ENCODE measurements around the gene TRIM8.

Gene TRIM8

GRCh38 chr10:102615361-102615760 is 28.9 kb upstream of the TRIM8 start:
- Histone ChIP-seq H3K9me2 (replicated peaks; ENCODE audit: control insufficient read depth, low read length) (no peaks in the 10 kb centered on the region), H3K4me1 (ENCODE audit: control insufficient read depth, low read length) (no peaks in the 10 kb centered on the region), H3K4me2 (ENCODE audit: low read length) (no peak overlapping the region), H3K36me3 (ENCODE audit: control insufficient read depth, low read length) (no peaks in the 10 kb centered on the region), H3K27ac (ENCODE audit: low read depth, low read length) (no peak overlapping the region), H4K20me1 (ENCODE audit: control insufficient read depth, insufficient read depth, low read depth, low read length) (no peaks in the 10 kb centered on the region), H3K4me3 (ENCODE audit: low read length) (no peak overlapping the region), H3K9me3 (ENCODE audit: control insufficient read depth, insufficient read depth, low read length) (no peaks in the 10 kb centered on the region), H3K79me2 (ENCODE audit: control insufficient read depth, low read length) (no peaks in the 10 kb centered on the region), H3F3A (ENCODE audit: control insufficient read depth, insufficient read depth) (no peaks in the 10 kb centered on the region), H3K27me3 (ENCODE audit: control insufficient read depth, low read length) (no peaks in the 10 kb centered on the region)
- TF ChIP-seq EZH2phosphoT487 (IDR thresholded peaks at IDR 0.05; ENCODE audit: borderline replicate concordance, low read length) (no peak), CTCF (IDR thresholded peaks at IDR 0.05; ENCODE audit: low read depth, low read length, poor library complexity, severe bottlenecking) (peak; percentile 68)

GRCh38 chr10:102616066-102616770 is 28.1 kb upstream of the TRIM8 start:
- no peak overlapping the region for H3K4me2 ChIP-seq (ENCODE audit: low read length)
- H3K36me3 ChIP-seq (ENCODE audit: control insufficient read depth, low read length), result no peaks in the 10 kb centered on the region

GRCh38 chr10:102617041-102617440 is 27.2 kb upstream of the TRIM8 start:
- no peaks in the 10 kb centered on the region for H3K36me3 ChIP-seq (ENCODE audit: control insufficient read depth, low read length)
- no peak overlapping the region for H3K4me2 ChIP-seq (ENCODE audit: low read length)
- no peaks in the 10 kb centered on the region for H3K4me1 ChIP-seq (ENCODE audit: control insufficient read depth, low read length)
- H3K4me3 ChIP-seq (ENCODE audit: low read length), result no peak overlapping the region
- no peak overlapping the region for H3K27ac ChIP-seq (ENCODE audit: low read depth, low read length)
- no peak for TF ChIP-seq CTCF (IDR thresholded peaks at IDR 0.05; ENCODE audit: low read depth, low read length, poor library complexity, severe bottlenecking)
- no peak for TF ChIP-seq EZH2phosphoT487 (IDR thresholded peaks at IDR 0.05; ENCODE audit: borderline replicate concordance, low read length)
- H3K79me2 ChIP-seq (ENCODE audit: control insufficient read depth, low read length), result no peaks in the 10 kb centered on the region
- no peaks in the 10 kb centered on the region for H3K9me3 ChIP-seq (ENCODE audit: control insufficient read depth, insufficient read depth, low read length)
- no peaks in the 10 kb centered on the region for H3F3A ChIP-seq (ENCODE audit: control insufficient read depth, insufficient read depth)
- H3K27me3 ChIP-seq (ENCODE audit: control insufficient read depth, low read length), result no peaks in the 10 kb centered on the region
- no peaks in the 10 kb centered on the region for H3K9me2 ChIP-seq (replicated peaks; ENCODE audit: control insufficient read depth, low read length)
- no peaks in the 10 kb centered on the region for H4K20me1 ChIP-seq (ENCODE audit: control insufficient read depth, insufficient read depth, low read depth, low read length)

More at GRCh38 chr10:102616066-102616770, 28.1 kb upstream of the TRIM8 start:
- Histone ChIP-seq H3K9me2 (replicated peaks; ENCODE audit: control insufficient read depth, low read length) (no peaks in the 10 kb centered on the region), H3F3A (ENCODE audit: control insufficient read depth, insufficient read depth) (no peaks in the 10 kb centered on the region), H3K4me1 (ENCODE audit: control insufficient read depth, low read length) (no peaks in the 10 kb centered on the region), H3K79me2 (ENCODE audit: control insufficient read depth, low read length) (no peaks in the 10 kb centered on the region), H4K20me1 (ENCODE audit: control insufficient read depth, insufficient read depth, low read depth, low read length) (no peaks in the 10 kb centered on the region), H3K27me3 (ENCODE audit: control insufficient read depth, low read length) (no peaks in the 10 kb centered on the region), H3K9me3 (ENCODE audit: control insufficient read depth, insufficient read depth, low read length) (no peaks in the 10 kb centered on the region), H3K4me3 (ENCODE audit: low read length) (no peak overlapping the region), H3K27ac (ENCODE audit: low read depth, low read length) (no peak overlapping the region)
- TF ChIP-seq EZH2phosphoT487 (IDR thresholded peaks at IDR 0.05; ENCODE audit: borderline replicate concordance, low read length), result no peak
- TF ChIP-seq CTCF (IDR thresholded peaks at IDR 0.05; ENCODE audit: low read depth, low read length, poor library complexity, severe bottlenecking), result no peak
